ENCODE data around the gene CABP4.

- TF ChIP-seq, protein P1, sequence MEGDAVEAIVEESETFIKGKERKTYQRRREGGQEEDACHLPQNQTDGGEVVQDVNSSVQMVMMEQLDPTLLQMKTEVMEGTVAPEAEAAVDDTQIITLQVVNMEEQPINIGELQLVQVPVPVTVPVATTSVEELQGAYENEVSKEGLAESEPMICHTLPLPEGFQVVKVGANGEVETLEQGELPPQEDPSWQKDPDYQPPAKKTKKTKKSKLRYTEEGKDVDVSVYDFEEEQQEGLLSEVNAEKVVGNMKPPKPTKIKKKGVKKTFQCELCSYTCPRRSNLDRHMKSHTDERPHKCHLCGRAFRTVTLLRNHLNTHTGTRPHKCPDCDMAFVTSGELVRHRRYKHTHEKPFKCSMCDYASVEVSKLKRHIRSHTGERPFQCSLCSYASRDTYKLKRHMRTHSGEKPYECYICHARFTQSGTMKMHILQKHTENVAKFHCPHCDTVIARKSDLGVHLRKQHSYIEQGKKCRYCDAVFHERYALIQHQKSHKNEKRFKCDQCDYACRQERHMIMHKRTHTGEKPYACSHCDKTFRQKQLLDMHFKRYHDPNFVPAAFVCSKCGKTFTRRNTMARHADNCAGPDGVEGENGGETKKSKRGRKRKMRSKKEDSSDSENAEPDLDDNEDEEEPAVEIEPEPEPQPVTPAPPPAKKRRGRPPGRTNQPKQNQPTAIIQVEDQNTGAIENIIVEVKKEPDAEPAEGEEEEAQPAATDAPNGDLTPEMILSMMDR (IDR thresholded peaks at IDR 0.05), result no peak
- no peak for TF ChIP-seq POLR2A (IDR thresholded peaks at IDR 0.05)
Observed at GRCh38 chr11:67445515-67445914, 9.6 kb upstream of the CABP4 start.
